ENCODE data around the gene TAGAP. TPM values are rescaled to one million over a fixed set of nuclear protein-coding genes. Genes with fewer than 3 reads are reported as not detected.

Gene TAGAP
- 1 to 10 TPM in 1 of 4 donors, under 1 TPM in 3; 0.42 to 1.2 (median 0.65) TPM for total RNA-seq
- under 1 TPM; 0.06 to 0.13 (median 0.10) TPM for polyA plus RNA-seq
- long read RNA-seq, donor 1 = 0 reads
- long read RNA-seq, donor 2 = 0 reads

DNA sequence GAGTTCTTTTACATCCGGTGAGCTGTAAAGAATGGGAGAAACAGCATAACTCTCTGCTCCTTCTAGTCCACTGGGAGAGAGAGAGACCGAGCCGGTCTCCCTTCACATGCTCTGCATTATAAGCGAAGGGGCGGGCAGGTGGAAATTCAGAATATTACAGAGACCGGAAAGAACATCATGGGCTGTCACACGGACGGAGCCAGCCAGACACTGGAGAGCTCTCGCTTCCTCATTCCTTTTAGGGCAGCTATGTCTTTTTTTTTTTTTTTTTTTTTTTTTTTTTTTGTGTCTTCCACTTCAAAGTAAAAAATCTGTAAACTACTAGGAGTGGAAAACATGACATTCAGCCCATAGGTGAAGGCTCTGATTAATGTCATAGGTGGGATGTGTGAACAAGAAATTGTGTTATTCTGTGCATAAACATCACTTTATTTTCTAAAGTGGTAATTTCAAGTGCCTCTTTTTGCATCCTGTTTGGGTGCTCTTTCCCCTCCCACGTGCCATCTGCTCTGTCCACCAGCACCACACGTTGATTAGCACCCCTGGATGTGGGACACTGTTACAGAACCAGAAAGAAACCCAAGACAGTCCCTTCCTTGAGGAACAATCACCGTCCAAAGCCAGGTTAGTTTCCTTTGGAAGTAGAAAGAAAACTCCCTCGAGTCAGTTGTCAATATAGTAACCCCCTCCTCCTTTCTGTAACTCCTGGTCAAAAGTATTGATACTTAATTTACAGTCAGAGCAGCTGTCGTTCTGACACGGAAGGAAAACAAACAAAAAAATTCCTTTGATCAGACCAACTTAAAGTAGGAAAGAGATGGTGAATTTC, at the start of gene TAGAP:
Gene TAGAP, minus strand, starts transcription at position 93 of the 829 bp plus-strand sequence. CDS start 845 bp downstream, outside the sequence.
- H3K4me3 ChIP-seq = peak within 1 kb of the TSS; percentile 49
- ATAC-seq = peak in 2 of 4 donors; percentile 54 to 60
- no peaks in the 10 kb centered on the region for H3K4me1 ChIP-seq
- H3K27ac ChIP-seq = no peak within 1 kb of the TSS
- H3K27me3 ChIP-seq (ENCODE audit: insufficient read depth in 3 of 3, low read length in 2 of 3) = peaks cover 0 to 7% (median 2%) of the 10 kb centered on the region in 3 donors
- no peaks in the 10 kb centered on the region for H3K9me3 ChIP-seq
- no peak for TF ChIP-seq CTCF (IDR thresholded peaks at IDR 0.05)
- DNase-seq = peak; percentile 54 to 73
- no peaks in the 10 kb centered on the region for H3K36me3 ChIP-seq (ENCODE audit: insufficient read depth in 1 of 2, low read depth in 1 of 2)
- 24 to 37% (median 26%) methylated on average over 15 of the region's 15 CpGs for WGBS, 3 donors
- intact Hi-C loops (cut with DNase I) = no loop called here

- no peak for TF ChIP-seq CTCF (IDR thresholded peaks at IDR 0.05)
- ATAC-seq = peak in 1 of 4 donors; percentile 18
- 88 to 89% (median 89%) methylated on average over 32 of the region's 32 CpGs for WGBS, 3 donors
Observed at GRCh38 chr6:159093609-159094443, 49.0 kb upstream of the TAGAP start.

DNA sequence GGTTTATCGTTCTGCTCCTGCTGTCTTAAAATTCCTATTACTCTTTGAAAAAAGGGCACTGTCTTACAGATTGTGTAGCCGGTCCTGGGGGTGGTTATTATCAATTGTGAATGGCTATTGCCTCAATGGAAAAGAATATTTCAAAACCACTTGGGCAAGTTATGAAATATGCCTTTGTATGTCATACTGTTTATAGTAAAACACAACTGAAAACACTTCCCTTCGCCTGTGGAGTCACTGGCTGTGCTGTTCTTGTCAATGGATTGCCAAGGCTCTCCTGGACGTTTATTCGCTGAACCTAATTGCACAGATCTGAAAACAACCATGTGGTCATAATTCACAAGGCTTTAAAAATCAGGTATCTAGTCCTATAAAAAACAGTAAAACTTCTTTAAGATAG, 47.8 kb upstream of the TAGAP start:
- Histone ChIP-seq H3K9me3 (no peaks in the 10 kb centered on the region), H3K27ac (no peak overlapping the region), H3K4me3 (no peak overlapping the region), H3K27me3 (ENCODE audit: insufficient read depth in 3 of 3, low read length in 2 of 3) (no peaks in the 10 kb centered on the region), H3K36me3 (ENCODE audit: insufficient read depth in 1 of 2, low read depth in 1 of 2) (no peaks in the 10 kb centered on the region), H3K4me1 (no peaks in the 10 kb centered on the region)
- WGBS, 3 donors = 87 to 90% (median 90%) methylated on average over 5 of the region's 5 CpGs
- no peak for TF ChIP-seq CTCF (IDR thresholded peaks at IDR 0.05)
- DNase-seq (no peak), ATAC-seq (no peak)
- intact Hi-C loops (cut with DNase I) = no loop called here

More at GRCh38 chr6:159093609-159094443, 49.0 kb upstream of the TAGAP start:
- Histone ChIP-seq H3K4me3 (no peak overlapping the region), H3K9me3 (no peaks in the 10 kb centered on the region), H3K27me3 (ENCODE audit: insufficient read depth in 3 of 3, low read length in 2 of 3) (no peaks in the 10 kb centered on the region), H3K4me1 (no peaks in the 10 kb centered on the region), H3K27ac (no peak overlapping the region), H3K36me3 (ENCODE audit: insufficient read depth in 1 of 2, low read depth in 1 of 2) (no peaks in the 10 kb centered on the region)
- DNase-seq = no peak
- intact Hi-C loops (cut with DNase I) = no loop called here

GRCh38 chr6:159090530-159091480, 46.0 kb upstream of the TAGAP start:
- 52 to 57% (median 52%) methylated on average over 10 of the region's 10 CpGs for WGBS, 3 donors
- H3K27me3 ChIP-seq (ENCODE audit: insufficient read depth in 3 of 3, low read length in 2 of 3) = no peaks in the 10 kb centered on the region
- H3K9me3 ChIP-seq = no peaks in the 10 kb centered on the region
- H3K4me1 ChIP-seq = no peaks in the 10 kb centered on the region
- intact Hi-C loops (cut with DNase I) = no loop called here
- DNase-seq = no peak
- H3K27ac ChIP-seq = no peak overlapping the region
- no peak for TF ChIP-seq CTCF (IDR thresholded peaks at IDR 0.05)
- peak in 1 of 4 donors; percentile 69 for ATAC-seq
- no peaks in the 10 kb centered on the region for H3K36me3 ChIP-seq (ENCODE audit: insufficient read depth in 1 of 2, low read depth in 1 of 2)
- H3K4me3 ChIP-seq = no peak overlapping the region

Measured in psoas muscle (tissue), 8 donors.